GM12878 (cell line): Measurements from ENCODE around the gene NRG2. TPM values are rescaled to one million over a fixed set of nuclear protein-coding genes. Genes with fewer than 3 reads are reported as not detected.

Experiments
- ATAC-seq: fragments of 200-7000 bp; cut with Tn5 transposase; 3 replicates; pipeline ENCODE4 v1.9.1; 2020; ENCODE audit warnings: mild to moderate bottlenecking, moderate library complexity
- BruUV-seq: library from RNA; stranded (reverse); fragments of 400-500 nt; replicated peaks from 2 replicates; lab custom pipeline; 2021; lab: Mats Ljungman, UMichigan
- CTCF ChIA-PET: fragments of 300-600 bp; sonication (Branson Sonifier 250); formaldehyde crosslinking; extraction: SDS; loops from one replicate; lab custom pipeline; 2021; ENCODE audit warnings: inconsistent platforms; lab: Yijun Ruan, JAX
- POLR2A ChIA-PET: fragments of 350-600 bp; formaldehyde crosslinking; extraction: SDS; loops from one replicate; lab custom pipeline; 2021; ENCODE audit warnings: inconsistent platforms; lab: Charles Lee
- RAD21 ChIA-PET: fragments of 300-600 bp; sonication (Branson Sonifier 250); formaldehyde crosslinking; loops from one replicate; lab custom pipeline; 2023; ENCODE audit warnings: antibody characterized with exemption; ENCODE audit not compliant: unreplicated experiment; lab: Charles Lee
- SMC1A ChIA-PET: fragments of 300-600 bp; sonication (Branson Sonifier 250); formaldehyde crosslinking; loops from one replicate; lab custom pipeline; 2023; ENCODE audit not compliant: unreplicated experiment, uncharacterized antibody; lab: Charles Lee
- DNase-seq: peaks from one replicate; pipeline ENCODE4 v3.0.0-alpha.2; 2011; ENCODE audit warnings: low read depth, low spot score
- FAIRE-seq: peaks from 3 replicates; lab custom pipeline; 2011; peaks lifted over from hg19 to GRCh38; lab: Jason Lieb, UNC
- H2AFZ ChIP-seq: 2 replicates; pipeline ENCODE4 v1.6.0; 2011; ENCODE audit warnings: low read depth, low read length, control low read depth; ENCODE audit not compliant: control insufficient read depth
- H3K27ac ChIP-seq: 2 replicates; pipeline ENCODE4 v1.5.1; 2011; ENCODE audit warnings: control low read depth; ENCODE audit not compliant: control insufficient read depth, insufficient read depth
- H3K27me3 ChIP-seq, 2 experiments: replicated peaks in 1 of 2; 2 replicates each; pipeline versions ENCODE4 v1.6.0 to v1.6.1; 2011; ENCODE audit warnings: low read length in 1 of 2; ENCODE audit not compliant: control insufficient read depth in 2 of 2, insufficient read depth in 2 of 2
- H3K36me3 ChIP-seq, 2 experiments: 2 replicates each; pipeline ENCODE4 v1.5.1; 2011; ENCODE audit warnings: low read length in 1 of 2; ENCODE audit not compliant: control insufficient read depth in 2 of 2, insufficient read depth in 2 of 2
- H3K4me1 ChIP-seq: 2 replicates; pipeline ENCODE4 v1.6.1; 2011; ENCODE audit warnings: mild to moderate bottlenecking, low read length, moderate library complexity, mixed read lengths; ENCODE audit not compliant: control insufficient read depth, insufficient read depth
- H3K4me2 ChIP-seq: 2 replicates; pipeline ENCODE4 v1.6.0; 2011; ENCODE audit warnings: control low read depth; ENCODE audit not compliant: control insufficient read depth, insufficient read depth
- H3K4me3 ChIP-seq: fragments of 200-600 bp; sonication (generic); 2 replicates; pipeline ENCODE4 v1.5.1; 2016
- H3K79me2 ChIP-seq: 2 replicates; pipeline ENCODE4 v1.6.0; 2011; ENCODE audit warnings: low read length; ENCODE audit not compliant: control insufficient read depth, insufficient read depth
- H3K9ac ChIP-seq: 2 replicates; pipeline ENCODE4 v1.8.0; 2011; ENCODE audit warnings: low read length, control low read depth, mixed read lengths; ENCODE audit not compliant: control insufficient read depth, insufficient read depth
- H3K9me3 ChIP-seq: replicated peaks from 3 replicates; pipeline ENCODE4 v1.5.1; 2011; ENCODE audit warnings: mild to moderate bottlenecking, low read length; ENCODE audit not compliant: control insufficient read depth, insufficient read depth
- H4K20me1 ChIP-seq: 2 replicates; pipeline ENCODE4 v1.6.0; 2011; ENCODE audit not compliant: control insufficient read depth, insufficient read depth
- ASH2L ChIP-seq: fragments of 300-600, 200-600 bp; sonication (generic); IDR thresholded peaks from 2 replicates; pipeline ENCODE4 v1.6.1; 2017; ENCODE audit warnings: low read depth, mild to moderate bottlenecking, borderline replicate concordance
- GATAD2B ChIP-seq: fragments of 450-650 bp; conservative IDR thresholded peaks from 2 replicates; pipeline ENCODE4 v1.6.1; 2017; ENCODE audit warnings: low read depth, mild to moderate bottlenecking, moderate library complexity
- HDAC6 ChIP-seq: fragments of 200-600 bp; sonication (generic); IDR thresholded peaks from one replicate; pipeline ENCODE4 v1.8.0; 2017; ENCODE audit warnings: antibody characterized with exemption; ENCODE audit not compliant: unreplicated experiment
- NFXL1 ChIP-seq: fragments of 450-650 bp; IDR thresholded peaks from 2 replicates; pipeline ENCODE4 v1.6.1; 2017; ENCODE audit warnings: antibody characterized with exemption, mild to moderate bottlenecking, borderline replicate concordance
- PBX3 ChIP-seq: IDR thresholded peaks from 2 replicates; pipeline ENCODE4 v1.6.1; 2011; ENCODE audit warnings: mild to moderate bottlenecking, low read depth, low read length, moderate library complexity; ENCODE audit not compliant: insufficient replicate concordance
- RCOR1 ChIP-seq: conservative IDR thresholded peaks from 2 replicates; pipeline ENCODE4 v1.6.1; 2012; ENCODE audit warnings: low read depth, low read length, improper control_type of control experiment
- SREBF1 ChIP-seq: IDR thresholded peaks from 2 replicates; pipeline ENCODE4 v1.6.1; 2012; ENCODE audit warnings: mild to moderate bottlenecking, low read length
- TBL1XR1 ChIP-seq: IDR thresholded peaks from 2 replicates; pipeline ENCODE4 v1.6.1; 2012; ENCODE audit warnings: low read depth, low read length, improper control_type of control experiment
- TCF12 ChIP-seq: IDR thresholded peaks from 2 replicates; pipeline ENCODE4 v1.6.1; 2011; ENCODE audit warnings: low read depth, mild to moderate bottlenecking, low read length
- TCF3 ChIP-seq: IDR thresholded peaks from 2 replicates; pipeline ENCODE4 v1.6.1; 2012; ENCODE audit warnings: low read depth, mild to moderate bottlenecking, low read length, borderline replicate concordance; ENCODE audit not compliant: insufficient read depth
- ZNF384 ChIP-seq: IDR thresholded peaks from 2 replicates; pipeline ENCODE4 v1.6.1; 2012; ENCODE audit warnings: low read depth, mild to moderate bottlenecking, low read length, improper control_type of control experiment, borderline replicate concordance
- ZZZ3 ChIP-seq: IDR thresholded peaks from 2 replicates; pipeline ENCODE4 v1.6.1; 2011; ENCODE audit warnings: low read depth; ENCODE audit not compliant: control insufficient read depth, insufficient read length
- WGBS: methylation state at CpG from one replicate; pipeline ENCODE4 v1.1.6; 2016; ENCODE audit warnings: low lambda C conversion rate; ENCODE audit not compliant: insufficient replicate concordance, insufficient coverage; ENCODE audit errors: missing lambda C conversion rate; 5-methylcytosine and 5-hydroxymethylcytosine counted together
- in situ Hi-C: fragments of 300-500 bp; cut with MboI; formaldehyde crosslinking; loops from 9 replicates; pipeline ENCODE4 v1.14.3; 2018; ENCODE audit warnings: mixed read lengths
- intact Hi-C: fragments of 100-400 bp; cut with micrococcal nuclease; formaldehyde crosslinking; loops from one replicate; pipeline ENCODE4 v1.14.2; 2022; ENCODE audit not compliant: unreplicated experiment
- polyA plus RNA-seq, 11 experiments: library from polyadenylated mRNA; depleted of rRNA in 4 of 11; unstranded in 6 of 11; stranded (reverse) in 5 of 11; fragments of >200 nt; fragmentation: Nextera tagmentation in 4 of 11; fragmentation: Illumina TruSeq in 1 of 11; extraction: Ambion mirVana in 4 of 11; extraction: Trizol in 1 of 11; gene quantifications; 1 replicate in 1 of 11; 2 replicates in 10 of 11; pipeline versions ENCODE4 v1.2.1 to v1.2.3, GENCODE V29; 2011 to 2016; ENCODE audit warnings: inconsistent platforms in 2 of 11, missing spikeins in 2 of 11, low read depth in 1 of 11
- total RNA-seq, 4 experiments: library from RNA; depleted of rRNA in 3 of 4; stranded (reverse); fragments of >200 nt in 3 of 4; fragmentation: Illumina TruSeq in 1 of 4; extraction: Trizol in 1 of 4; gene quantifications; 2 replicates each; pipeline versions ENCODE4 v1.2.1 to v1.2.3, GENCODE V29; 2013 to 2021

Gene NRG2
- total and polyA plus RNA-seq, 10 of the 15 experiments (the other 5 are each of a cell fraction or from before 2014, with no cell fraction given): 0.10 to 21.7 (median 9.6) TPM

GRCh38 chr5:139806726-139807646, 236.1 kb downstream of the NRG2 start:
- no peak overlapping the region for H3K4me3 ChIP-seq
- BruUV-seq: no TSS peak
- H3K4me2 ChIP-seq: no peak overlapping the region
- H2AFZ ChIP-seq: no peak overlapping the region
- no peaks in the 10 kb centered on the region for H3K4me1 ChIP-seq
- intact Hi-C loops: no loop called here
- H3K36me3 ChIP-seq: no peaks in the 10 kb centered on the region
- DNase-seq (no peak), ATAC-seq (no peak), FAIRE-seq (no peak)
- ChIA-PET RAD21 (no interaction called here), SMC1A (interaction anchor here (0.9 to 1.1 kb wide), 2 partner anchors 36 to 161 kb away, joined by 3 to 4 read pairs; no protein-coding TSS in a partner anchor)
- H3K9ac ChIP-seq: no peak overlapping the region
- no peaks in the 10 kb centered on the region for H3K79me2 ChIP-seq
- H3K27me3 ChIP-seq: peaks cover 0 to 3% of the 10 kb centered on the region in 2 experiments; a peak in 2 of 4 replicates
- H3K27ac ChIP-seq: no peak overlapping the region
- TF ChIP-seq HDAC6 (no peak), PBX3 (no peak), RCOR1 (no peak), NFXL1 (no peak), ZNF384 (no peak), TCF3 (no peak), ZZZ3 (no peak), TCF12 (no peak), GATAD2B (no peak), ASH2L (no peak), SREBF1 (no peak), TBL1XR1 (no peak)
- TF ChIP-seq, all 136 proteins: peak for 0
- WGBS: 12% methylated on average over 8 of the region's 8 CpGs
- H4K20me1 ChIP-seq: no peaks in the 10 kb centered on the region; the same call in 1 of the 2 replicates
- no peaks in the 10 kb centered on the region for H3K9me3 ChIP-seq
- ChIA-PET POLR2A (no interaction called here), CTCF (no interaction called here)
- in situ Hi-C loops: no loop called here
